SU-DHL-6 (cell line): ENCODE measurements around the gene MAP1S.

Experiments
- CTCF ChIP-seq: fragments of 200-600 bp; sonication (generic); IDR thresholded peaks from one replicate; pipeline ENCODE4 v1.5.1; 2017; ENCODE audit warnings: antibody characterized with exemption, mild to moderate bottlenecking, low read length, moderate library complexity; ENCODE audit not compliant: insufficient read depth, poor library complexity, severe bottlenecking
- EZH2phosphoT487 ChIP-seq: fragments of 200-600 bp; sonication (generic), shearing (Covaris generic); conservative IDR thresholded peaks from 2 replicates; pipeline ENCODE4 v1.6.1; 2018; ENCODE audit warnings: mild to moderate bottlenecking, antibody characterized with exemption, low read length, moderate library complexity, mixed read lengths

- no peak for TF ChIP-seq CTCF
- TF ChIP-seq EZH2phosphoT487: no peak
Observed at GRCh38 chr19:17718947-17719711, at the start of gene MAP1S.
